Measurements from ENCODE around the gene CCDC85C. TPM values are rescaled to one million over a fixed set of nuclear protein-coding genes. Genes with fewer than 3 reads are reported as not detected.
A peak's percentile ranks its signal among the peaks of the same experiment; 100 is the strongest.

CCDC85C gene
- total and polyA plus RNA-seq, 4 donors, result 8.4 to 34.5 (median 25.0) TPM

GRCh38 chr14:99537399-99537798 lies 66.6 kb downstream of the CCDC85C start:
- H3K9me3 ChIP-seq (ENCODE audit: control insufficient read depth, insufficient read depth, low read length), result no peaks in the 10 kb centered on the region
- peaks cover 84% of the 10 kb centered on the region for H3K4me1 ChIP-seq (ENCODE audit: control insufficient read depth, insufficient read depth, low read length)
- H3K27ac ChIP-seq (ENCODE audit: low read depth, low read length), result no peak overlapping the region
- H3K4me3 ChIP-seq (ENCODE audit: low read depth, low read length), result no peak overlapping the region
- H3K27me3 ChIP-seq (ENCODE audit: control insufficient read depth, insufficient read depth, low read length), result no peaks in the 10 kb centered on the region
- H3K36me3 ChIP-seq (ENCODE audit: control insufficient read depth, insufficient read depth, low read length), result peaks cover 13% of the 10 kb centered on the region
- DNase-seq (ENCODE audit: low read depth in 4 of 6, low spot score in 6 of 6), result no peak
- WGBS (ENCODE audit: insufficient coverage), result 82% methylated on average over 3 of the region's 6 CpGs

DNA sequence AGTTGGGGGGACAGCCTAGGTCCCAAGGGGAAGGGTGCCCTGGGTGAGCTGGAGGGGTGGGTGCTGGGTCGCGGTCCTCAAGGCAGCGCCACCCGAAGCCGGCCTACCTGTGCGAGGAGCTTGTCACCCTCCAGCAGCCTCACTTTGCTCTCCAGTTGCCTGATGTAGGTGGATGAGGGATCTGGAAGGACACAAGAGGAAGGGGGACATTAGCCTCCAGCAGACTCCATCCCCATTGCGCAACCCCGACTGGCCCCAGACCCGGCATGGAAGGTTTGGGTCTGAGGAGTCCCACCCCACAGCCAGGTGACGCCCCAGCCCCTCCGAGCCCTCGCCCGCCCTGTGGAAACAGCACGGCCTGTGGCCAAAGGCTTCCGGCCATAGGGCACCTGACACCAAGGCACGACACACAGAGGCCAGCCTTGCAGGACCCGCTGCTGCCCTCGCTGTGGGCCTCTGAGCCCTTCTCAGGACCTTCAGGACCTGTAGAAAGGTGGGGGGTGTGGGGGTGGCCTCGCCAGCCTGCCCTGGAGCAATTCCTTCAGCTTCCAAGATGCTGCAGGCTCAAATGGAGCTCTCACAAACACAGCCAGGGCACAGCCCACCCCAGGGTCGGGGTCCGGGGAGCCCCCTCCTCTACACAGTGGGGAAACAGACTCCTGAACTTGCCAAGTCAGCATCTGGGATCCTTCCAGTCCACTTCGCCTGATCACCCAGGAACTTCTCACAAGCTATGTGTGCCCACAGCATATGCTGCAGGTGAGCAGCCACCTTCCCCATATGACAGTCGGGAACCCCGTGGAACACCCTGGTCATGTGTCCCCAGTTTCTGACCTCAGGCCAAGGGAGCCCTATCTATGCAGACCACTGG lies 67.9 kb downstream of the CCDC85C start:
- no peak overlapping the region for H3K4me3 ChIP-seq (ENCODE audit: low read depth, low read length)
- H3K36me3 ChIP-seq (ENCODE audit: control insufficient read depth, insufficient read depth, low read length), result peaks cover 12% of the 10 kb centered on the region
- H3K4me1 ChIP-seq (ENCODE audit: control insufficient read depth, insufficient read depth, low read length), result peaks cover 82% of the 10 kb centered on the region
- H3K27me3 ChIP-seq (ENCODE audit: control insufficient read depth, insufficient read depth, low read length), result no peaks in the 10 kb centered on the region
- DNase-seq (ENCODE audit: low read depth in 4 of 6, low spot score in 6 of 6), result no peak
- H3K27ac ChIP-seq (ENCODE audit: low read depth, low read length), result no peak overlapping the region
- H3K9me3 ChIP-seq (ENCODE audit: control insufficient read depth, insufficient read depth, low read length), result no peaks in the 10 kb centered on the region
- WGBS (ENCODE audit: insufficient coverage), result 91% methylated on average over 22 of the region's 24 CpGs

DNA sequence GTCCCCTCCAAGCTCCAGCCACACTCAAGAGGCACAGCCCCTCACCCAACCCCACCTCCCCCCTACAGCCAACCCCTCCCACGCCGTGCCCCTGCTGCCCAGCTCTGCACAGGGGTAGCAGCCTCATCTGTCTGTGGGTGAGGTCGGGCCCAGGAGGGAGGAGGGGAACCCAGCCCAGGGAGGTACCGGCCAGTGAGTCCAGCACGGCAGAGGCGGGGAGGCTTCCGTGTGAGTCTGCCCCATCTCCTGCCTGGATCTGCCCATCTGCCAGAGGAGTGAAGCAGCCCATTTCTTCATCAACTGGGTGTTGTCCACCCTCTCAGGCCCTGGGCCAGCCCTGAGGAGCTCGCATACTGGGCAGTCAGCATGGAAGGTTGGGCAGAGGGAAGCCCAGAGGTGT lies 68.6 kb downstream of the CCDC85C start:
- 53% methylated on average over 3 of the region's 8 CpGs for WGBS (ENCODE audit: insufficient coverage)
- peaks cover 12% of the 10 kb centered on the region for H3K36me3 ChIP-seq (ENCODE audit: control insufficient read depth, insufficient read depth, low read length)
- peaks cover 82% of the 10 kb centered on the region for H3K4me1 ChIP-seq (ENCODE audit: control insufficient read depth, insufficient read depth, low read length)
- H3K27ac ChIP-seq (ENCODE audit: low read depth, low read length), result peak overlapping the region; percentile 11
- H3K4me3 ChIP-seq (ENCODE audit: low read depth, low read length), result no peak overlapping the region
- no peaks in the 10 kb centered on the region for H3K27me3 ChIP-seq (ENCODE audit: control insufficient read depth, insufficient read depth, low read length)
- no peaks in the 10 kb centered on the region for H3K9me3 ChIP-seq (ENCODE audit: control insufficient read depth, insufficient read depth, low read length)
- no peak for DNase-seq (ENCODE audit: low read depth in 4 of 6, low spot score in 6 of 6)

DNA sequence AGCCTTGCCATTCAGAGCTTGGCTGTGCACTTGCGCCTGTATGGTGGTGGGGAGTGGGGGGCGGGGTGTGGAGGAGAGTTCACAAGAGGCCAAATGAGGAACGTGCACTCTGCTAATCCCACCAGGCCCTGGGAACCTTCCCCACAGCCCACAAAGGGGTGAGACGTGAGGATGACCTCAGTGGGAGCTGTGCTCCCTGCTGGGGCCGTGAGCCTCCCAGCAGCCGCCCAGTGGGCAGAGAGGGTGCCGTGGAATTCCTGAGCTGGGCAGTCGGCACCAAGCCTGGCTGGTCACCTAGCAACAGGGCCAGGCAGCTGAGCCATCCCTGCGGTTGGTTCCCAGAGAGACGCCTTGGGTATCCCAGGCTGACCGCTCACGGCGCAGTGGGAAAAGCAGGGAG lies 69.1 kb downstream of the CCDC85C start:
- no peak overlapping the region for H3K4me3 ChIP-seq (ENCODE audit: low read depth, low read length)

DNA sequence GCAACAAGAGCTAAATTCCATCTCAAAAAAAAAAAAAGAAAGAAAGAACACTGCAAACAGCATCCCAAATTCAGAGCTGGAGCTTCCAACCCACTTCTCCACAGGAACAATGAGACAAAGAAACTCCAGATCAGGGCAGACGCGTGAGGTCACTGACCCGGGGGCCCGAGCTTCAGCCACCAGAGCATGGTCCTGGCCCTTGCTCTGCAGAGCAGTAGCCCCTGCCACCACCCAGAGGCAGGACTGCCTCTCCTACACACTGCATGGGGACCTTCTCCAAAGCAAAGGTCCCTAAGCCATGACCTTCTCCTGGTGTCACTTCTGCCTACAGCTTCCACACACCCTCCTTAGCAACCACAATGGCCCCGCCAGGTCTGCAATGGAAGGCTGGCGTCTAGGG lies 69.7 kb downstream of the CCDC85C start:
- 68% methylated on average over 6 of the region's 6 CpGs for WGBS (ENCODE audit: insufficient coverage)
- no peak for DNase-seq (ENCODE audit: low read depth in 4 of 6, low spot score in 6 of 6)
- no peak overlapping the region for H3K4me3 ChIP-seq (ENCODE audit: low read depth, low read length)
- H3K27me3 ChIP-seq (ENCODE audit: control insufficient read depth, insufficient read depth, low read length), result no peaks in the 10 kb centered on the region
- peaks cover 12% of the 10 kb centered on the region for H3K36me3 ChIP-seq (ENCODE audit: control insufficient read depth, insufficient read depth, low read length)
- no peaks in the 10 kb centered on the region for H3K9me3 ChIP-seq (ENCODE audit: control insufficient read depth, insufficient read depth, low read length)
- peaks cover 86% of the 10 kb centered on the region for H3K4me1 ChIP-seq (ENCODE audit: control insufficient read depth, insufficient read depth, low read length)
- peak overlapping the region; percentile 11 for H3K27ac ChIP-seq (ENCODE audit: low read depth, low read length)

More for the DNA sequence above, 69.1 kb downstream of the CCDC85C start:
- Histone ChIP-seq H3K4me1 (ENCODE audit: control insufficient read depth, insufficient read depth, low read length) (peaks cover 83% of the 10 kb centered on the region), H3K36me3 (ENCODE audit: control insufficient read depth, insufficient read depth, low read length) (peaks cover 12% of the 10 kb centered on the region), H3K9me3 (ENCODE audit: control insufficient read depth, insufficient read depth, low read length) (no peaks in the 10 kb centered on the region), H3K27me3 (ENCODE audit: control insufficient read depth, insufficient read depth, low read length) (no peaks in the 10 kb centered on the region), H3K27ac (ENCODE audit: low read depth, low read length) (peak overlapping the region; percentile 11)
- peak in 4 of 6 donors; percentile 38 to 83 (median 77) for DNase-seq (ENCODE audit: low read depth in 4 of 6, low spot score in 6 of 6)
- 30% methylated on average over 10 of the region's 13 CpGs for WGBS (ENCODE audit: insufficient coverage)

DNA sequence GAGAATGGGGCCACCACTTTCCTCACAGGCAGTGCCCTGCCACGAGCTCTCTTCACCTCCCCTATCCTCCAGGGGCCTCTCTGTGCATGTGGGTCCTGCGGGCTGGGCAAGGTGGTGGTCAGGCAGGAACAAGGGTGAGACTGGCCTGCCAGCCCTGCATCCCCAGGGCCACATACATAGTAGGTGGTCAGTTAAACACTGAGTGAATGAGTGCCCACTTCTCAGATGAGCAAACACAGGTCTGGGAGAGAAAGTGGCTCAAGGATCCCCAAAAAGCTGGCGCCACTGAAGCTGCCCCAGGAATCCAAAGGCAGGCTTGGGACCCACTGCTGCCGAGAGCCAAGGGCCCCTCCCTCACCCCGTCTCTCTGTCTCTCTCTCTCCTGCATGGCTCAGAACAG lies 71.7 kb downstream of the CCDC85C start:
- Histone ChIP-seq H3K36me3 (ENCODE audit: control insufficient read depth, insufficient read depth, low read length) (peaks cover 15% of the 10 kb centered on the region), H3K4me3 (ENCODE audit: low read depth, low read length) (no peak overlapping the region), H3K27me3 (ENCODE audit: control insufficient read depth, insufficient read depth, low read length) (no peaks in the 10 kb centered on the region), H3K9me3 (ENCODE audit: control insufficient read depth, insufficient read depth, low read length) (no peaks in the 10 kb centered on the region), H3K27ac (ENCODE audit: low read depth, low read length) (peak overlapping the region; percentile 62), H3K4me1 (ENCODE audit: control insufficient read depth, insufficient read depth, low read length) (peaks cover 70% of the 10 kb centered on the region)
- 85% methylated on average over 5 of the region's 5 CpGs for WGBS (ENCODE audit: insufficient coverage)
- DNase-seq (ENCODE audit: low read depth in 4 of 6, low spot score in 6 of 6), result no peak

GRCh38 chr14:99531251-99532096 lies 72.5 kb downstream of the CCDC85C start:
- WGBS (ENCODE audit: insufficient coverage), result 23% methylated on average over 10 of the region's 14 CpGs
- H3K9me3 ChIP-seq (ENCODE audit: control insufficient read depth, insufficient read depth, low read length), result no peaks in the 10 kb centered on the region
- H3K27me3 ChIP-seq (ENCODE audit: control insufficient read depth, insufficient read depth, low read length), result no peaks in the 10 kb centered on the region
- H3K4me1 ChIP-seq (ENCODE audit: control insufficient read depth, insufficient read depth, low read length), result peaks cover 65% of the 10 kb centered on the region
- peak overlapping the region; percentile 62 for H3K27ac ChIP-seq (ENCODE audit: low read depth, low read length)
- peak in 2 of 6 donors; percentile 84 to 85 for DNase-seq (ENCODE audit: low read depth in 4 of 6, low spot score in 6 of 6)
- peaks cover 18% of the 10 kb centered on the region for H3K36me3 ChIP-seq (ENCODE audit: control insufficient read depth, insufficient read depth, low read length)
- H3K4me3 ChIP-seq (ENCODE audit: low read depth, low read length), result no peak overlapping the region

DNA sequence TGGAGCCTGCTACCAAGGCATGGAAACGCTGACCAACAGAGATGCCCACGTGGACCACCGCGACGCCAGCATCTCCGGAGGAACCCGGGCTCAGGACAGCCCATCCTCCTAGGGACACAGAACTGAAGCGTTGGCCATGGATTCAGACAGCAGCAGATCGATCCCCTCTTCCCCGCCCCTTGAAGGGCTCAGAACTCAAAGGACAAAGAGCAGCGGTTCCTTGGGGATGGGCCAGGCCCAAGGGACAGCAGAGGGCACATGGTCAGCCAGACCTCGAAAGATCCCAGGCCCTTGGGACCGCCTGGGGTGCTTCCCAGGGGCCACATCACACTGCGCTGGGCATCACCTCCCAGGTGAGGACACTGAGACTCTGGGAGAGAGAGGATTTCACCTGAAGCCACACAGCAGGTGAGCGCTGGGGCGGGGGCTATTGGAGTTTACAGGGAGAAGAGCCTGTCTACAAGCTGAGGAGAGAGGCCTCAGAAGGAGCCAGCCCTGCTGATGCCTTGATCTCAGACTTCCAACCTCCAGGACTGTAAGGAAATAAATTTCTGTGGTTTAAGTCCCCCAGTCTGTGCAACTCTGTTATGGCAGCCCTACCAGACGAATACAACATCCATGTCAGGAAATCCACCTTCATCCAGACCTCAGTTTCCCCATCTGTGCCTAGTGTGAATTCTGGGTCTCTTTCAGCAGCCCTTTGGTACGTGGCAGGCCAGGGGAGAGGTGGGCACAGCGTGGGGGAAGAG lies 73.4 kb downstream of the CCDC85C start:
- Histone ChIP-seq H3K36me3 (ENCODE audit: control insufficient read depth, insufficient read depth, low read length) (peaks cover 26% of the 10 kb centered on the region), H3K4me1 (ENCODE audit: control insufficient read depth, insufficient read depth, low read length) (peaks cover 65% of the 10 kb centered on the region), H3K9me3 (ENCODE audit: control insufficient read depth, insufficient read depth, low read length) (no peaks in the 10 kb centered on the region), H3K27me3 (ENCODE audit: control insufficient read depth, insufficient read depth, low read length) (no peaks in the 10 kb centered on the region), H3K27ac (ENCODE audit: low read depth, low read length) (peak overlapping the region; percentile 40), H3K4me3 (ENCODE audit: low read depth, low read length) (no peak overlapping the region)
- DNase-seq (ENCODE audit: low read depth in 4 of 6, low spot score in 6 of 6), result no peak
- WGBS (ENCODE audit: insufficient coverage), result 80% methylated on average over 18 of the region's 19 CpGs

- Histone ChIP-seq H3K27ac (ENCODE audit: low read depth, low read length) (no peak overlapping the region), H3K4me1 (ENCODE audit: control insufficient read depth, insufficient read depth, low read length) (peaks cover 65% of the 10 kb centered on the region), H3K9me3 (ENCODE audit: control insufficient read depth, insufficient read depth, low read length) (no peaks in the 10 kb centered on the region), H3K36me3 (ENCODE audit: control insufficient read depth, insufficient read depth, low read length) (peaks cover 22% of the 10 kb centered on the region), H3K27me3 (ENCODE audit: control insufficient read depth, insufficient read depth, low read length) (no peaks in the 10 kb centered on the region), H3K4me3 (ENCODE audit: low read depth, low read length) (no peak overlapping the region)
- WGBS (ENCODE audit: insufficient coverage), result 69% methylated on average over 4 of the region's 4 CpGs
- no peak for DNase-seq (ENCODE audit: low read depth in 4 of 6, low spot score in 6 of 6)
These were observed 74.1 kb downstream of the CCDC85C start for GRCh38 chr14:99529899-99530298.
